IMR-90 (cell line): ENCODE results near the gene SORCS1. TPM values are rescaled to one million over a fixed set of nuclear protein-coding genes. Genes with fewer than 3 reads are reported as not detected.

ENCODE experiments used
- ATAC-seq: fragments of 200-7000 bp; cut with Tn5 transposase; 2 replicates; pipeline ENCODE4 v1.9.1; 2020; ENCODE audit warnings: low read depth, mild to moderate bottlenecking, moderate library complexity
- BruUV-seq: library from RNA; stranded (reverse); fragments of 400-500 nt; replicated peaks from 2 replicates; lab custom pipeline; 2021; lab: Mats Ljungman, UMichigan
- CTCF ChIA-PET: fragments of 300-600 bp; formaldehyde crosslinking; extraction: SDS; loops from one replicate; lab custom pipeline; 2021; ENCODE audit warnings: antibody characterized with exemption; lab: Yijun Ruan, JAX
- POLR2A ChIA-PET: fragments of 300-600 bp; sonication (Branson Sonifier 250); formaldehyde crosslinking; loops from one replicate; lab custom pipeline; 2022; ENCODE audit warnings: antibody characterized with exemption; ENCODE audit not compliant: unreplicated experiment; lab: Charles Lee
- DNase-seq: peaks from one replicate; pipeline ENCODE4 v3.0.0; 2013
- H2AFZ ChIP-seq: replicated peaks from 2 replicates; pipeline ENCODE3; 2013; ENCODE audit warnings: low read length, mild to moderate bottlenecking; ENCODE audit not compliant: poor library complexity
- H2AK5ac ChIP-seq: 2 replicates; pipeline ENCODE4 v1.6.1; 2013; ENCODE audit warnings: low read depth, low read length, inconsistent platforms
- H2AK9ac ChIP-seq: replicated peaks from 2 replicates; pipeline ENCODE3; 2013; ENCODE audit warnings: mild to moderate bottlenecking, low read depth, low read length, moderate library complexity; ENCODE audit not compliant: poor library complexity
- H2BK120ac ChIP-seq: 2 replicates; pipeline ENCODE4 v1.6.1; 2013; ENCODE audit warnings: low read depth, low read length, inconsistent platforms
- H2BK15ac ChIP-seq: 3 replicates; pipeline ENCODE4 v1.6.1; 2013; ENCODE audit warnings: low read depth, low read length, inconsistent platforms
- H2BK20ac ChIP-seq: 2 replicates; pipeline ENCODE4 v1.6.1; 2013; ENCODE audit warnings: low read depth, mild to moderate bottlenecking, inconsistent platforms, low read length, moderate library complexity
- H2BK5ac ChIP-seq: 2 replicates; pipeline ENCODE4 v1.6.1; 2013; ENCODE audit warnings: mild to moderate bottlenecking, low read depth, low read length, inconsistent platforms; ENCODE audit not compliant: poor library complexity, severe bottlenecking
- H3K14ac ChIP-seq: replicated peaks from 2 replicates; pipeline ENCODE4 v1.6.1; 2013; ENCODE audit warnings: low read depth, low read length, inconsistent platforms
- H3K18ac ChIP-seq: 2 replicates; pipeline ENCODE4 v1.6.1; 2013; ENCODE audit warnings: low read depth, low read length, control low read depth
- H3K23ac ChIP-seq: 2 replicates; pipeline ENCODE4 v1.6.1; 2013; ENCODE audit warnings: low read depth, low read length, inconsistent platforms
- H3K27ac ChIP-seq: 2 replicates; pipeline ENCODE4 v1.5.1; 2013; ENCODE audit warnings: mild to moderate bottlenecking, control low read depth, low read length; ENCODE audit not compliant: insufficient read depth
- H3K27me3 ChIP-seq: 2 replicates; pipeline ENCODE4 v1.6.1; 2013; ENCODE audit warnings: low read length; ENCODE audit not compliant: control insufficient read depth, insufficient read depth
- H3K36me3 ChIP-seq: 2 replicates; pipeline ENCODE4 v1.6.1; 2013; ENCODE audit warnings: low read length, mixed read lengths; ENCODE audit not compliant: control insufficient read depth, insufficient read depth
- H3K4ac ChIP-seq: 2 replicates; pipeline ENCODE4 v1.6.1; 2013; ENCODE audit warnings: low read depth, low read length, inconsistent platforms
- H3K4me1 ChIP-seq: 2 replicates; pipeline ENCODE4 v1.6.1; 2013; ENCODE audit warnings: low read length, mixed read lengths; ENCODE audit not compliant: control insufficient read depth, insufficient read depth
- H3K4me2 ChIP-seq: 2 replicates; pipeline ENCODE4 v1.6.1; 2013; ENCODE audit warnings: low read depth, mild to moderate bottlenecking, control low read depth, low read length, moderate library complexity
- H3K4me3 ChIP-seq: 2 replicates; pipeline ENCODE4 v1.5.1; 2013; ENCODE audit warnings: low read depth, mild to moderate bottlenecking, control low read depth, low read length, moderate library complexity; ENCODE audit not compliant: insufficient read depth
- H3K56ac ChIP-seq: 2 replicates; pipeline ENCODE4 v1.6.1; 2013; ENCODE audit warnings: low read length, inconsistent platforms; ENCODE audit not compliant: insufficient read depth; ENCODE audit errors: extremely low read depth
- H3K79me1 ChIP-seq, 2 experiments: 2 replicates each; pipeline ENCODE4 v1.6.1; 2013; ENCODE audit warnings: low read length in 2 of 2, inconsistent platforms in 1 of 2, low read depth in 1 of 2
- H3K9ac ChIP-seq: 2 replicates; pipeline ENCODE4 v1.6.1; 2013; ENCODE audit warnings: low read depth, low read length, control low read depth
- H3K9me1 ChIP-seq: 2 replicates; pipeline ENCODE4 v1.6.1; 2013; ENCODE audit warnings: low read length, inconsistent platforms; ENCODE audit not compliant: insufficient read depth
- H3K9me3 ChIP-seq: 2 replicates; pipeline ENCODE4 v1.6.1; 2013; ENCODE audit warnings: low read length; ENCODE audit not compliant: control insufficient read depth, insufficient read depth
- H4K20me1 ChIP-seq: 2 replicates; pipeline ENCODE4 v1.6.1; 2013; ENCODE audit warnings: low read length, inconsistent platforms; ENCODE audit not compliant: insufficient read depth
- H4K5ac ChIP-seq: 2 replicates; pipeline ENCODE4 v1.6.1; 2013; ENCODE audit warnings: mild to moderate bottlenecking, low read depth, low read length, control low read depth
- H4K8ac ChIP-seq, 2 experiments: 2 replicates each; pipeline ENCODE4 v1.6.1; 2013; ENCODE audit warnings: low read depth in 2 of 2, low read length in 2 of 2, control low read depth in 1 of 2, inconsistent platforms in 1 of 2
- H4K91ac ChIP-seq: 2 replicates; pipeline ENCODE4 v1.6.1; 2013; ENCODE audit warnings: low read depth, low read length, inconsistent platforms; ENCODE audit not compliant: insufficient read depth
- CEBPB ChIP-seq: IDR thresholded peaks from 2 replicates; pipeline ENCODE4 v1.6.1; 2012; ENCODE audit warnings: low read depth, low read length, improper control_type of control experiment
- MAFK ChIP-seq: IDR thresholded peaks from 2 replicates; pipeline ENCODE4 v1.6.1; 2012; ENCODE audit warnings: low read depth, low read length, improper control_type of control experiment
- RCOR1 ChIP-seq: IDR thresholded peaks from 2 replicates; pipeline ENCODE4 v1.6.1; 2012; ENCODE audit warnings: mild to moderate bottlenecking, low read length, improper control_type of control experiment; ENCODE audit not compliant: insufficient replicate concordance
- USF2 ChIP-seq: fragments of 150-350 bp; IDR thresholded peaks from 2 replicates; pipeline ENCODE4 v1.6.1; 2017; ENCODE audit warnings: mild to moderate bottlenecking, antibody characterized with exemption, low read length, low read depth
- WGBS, 2 experiments: methylation state at CpG; one replicate each; pipeline versions ENCODE4 v1.1.5 to v1.1.7; 2013; ENCODE audit warnings: missing lambda C conversion rate in 2 of 2; ENCODE audit not compliant: insufficient read length in 1 of 2; ENCODE audit errors: extremely low coverage in 2 of 2; 5-methylcytosine and 5-hydroxymethylcytosine counted together
- dilution Hi-C: fragments of 300-500 bp; cut with HindIII; formaldehyde crosslinking; loops from one replicate; pipeline ENCODE4 v1.14.3; 2018; ENCODE audit warnings: low sequenced_read_pairs; ENCODE audit not compliant: unreplicated experiment
- in situ Hi-C: fragments of 300-500 bp; cut with MboI; formaldehyde crosslinking; loops from 3 replicates; pipeline ENCODE4 v1.14.3; 2019; ENCODE audit warnings: low sequenced_read_pairs, inconsistent platforms, mixed read lengths
- intact Hi-C: fragments of 100-400 bp; cut with micrococcal nuclease; formaldehyde crosslinking; loops from 2 replicates; pipeline ENCODE4 v1.10.0; 2022
- polyA plus RNA-seq, 3 experiments: library from polyadenylated mRNA; depleted of rRNA; stranded (reverse); fragments of >200 nt; gene quantifications; 2 replicates each; pipeline ENCODE4 v1.2.3, GENCODE V29; 2012; ENCODE audit warnings: low replicate concordance in 1 of 3
- total RNA-seq: library from RNA; depleted of rRNA; stranded (reverse); fragments of >200 nt; gene quantifications from 2 replicates; pipeline ENCODE4 v1.2.3, GENCODE V29; 2012

Gene SORCS1
- total and polyA plus RNA-seq, 2 of the 4 experiments (the other 2 are of a cell fraction), result under 0.01 TPM; not detected in 1

DNA sequence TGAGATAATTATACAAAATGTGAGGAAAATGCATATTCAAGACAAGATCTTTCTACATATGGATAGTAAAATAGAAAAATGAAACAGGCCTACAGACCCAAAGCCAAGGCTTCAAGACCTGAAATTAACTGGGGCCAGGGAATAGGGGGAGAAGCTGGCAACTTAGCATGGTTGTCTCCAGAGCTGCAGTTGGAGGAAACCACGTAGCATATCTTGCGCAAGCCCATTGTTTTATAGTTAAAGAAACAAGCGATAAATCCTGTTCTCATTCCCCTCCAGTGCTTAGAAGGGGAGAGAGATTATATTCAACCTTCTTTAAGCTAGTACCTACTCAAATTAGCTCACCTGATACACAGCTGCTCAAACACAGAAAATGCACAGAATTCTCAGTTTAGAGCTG is 197.1 kb downstream of the SORCS1 start:
- Histone ChIP-seq H3K9ac (no peak overlapping the region), H2BK5ac (no peak overlapping the region), H3K79me1 (no peaks in the 10 kb centered on the region), H2AK5ac (no peak overlapping the region), H4K20me1 (no peaks in the 10 kb centered on the region), H3K18ac (no peak overlapping the region), H2BK20ac (no peak overlapping the region), H3K9me3 (peaks cover 14% of the 10 kb centered on the region), H3K9me1 (no peaks in the 10 kb centered on the region), H3K23ac (no peak overlapping the region), H3K36me3 (no peaks in the 10 kb centered on the region), H4K5ac (no peak overlapping the region), H2AFZ (no peak overlapping the region), H3K56ac (no peak overlapping the region), H3K4me3 (no peak overlapping the region), H4K8ac (no peak overlapping the region), H3K27ac (no peak overlapping the region), H3K27me3 (no peaks in the 10 kb centered on the region), H3K14ac (no peak overlapping the region), H3K4ac (no peak overlapping the region), H2AK9ac (no peak overlapping the region), H3K4me2 (no peak overlapping the region), H2BK15ac (no peak overlapping the region), H3K4me1 (no peaks in the 10 kb centered on the region), H2BK120ac (no peak overlapping the region), H4K91ac (no peak overlapping the region)
- dilution Hi-C loops, result no loop called here
- POLR2A ChIA-PET, result no interaction called here
- no TSS peak for BruUV-seq
- no peak for ATAC-seq
- CTCF ChIA-PET, result no interaction called here
- 70% methylated on average over 2 of the region's 3 CpGs; no CpG with 5 or more reads in 1 of the 2 experiments for WGBS, 2 experiments
- intact Hi-C loops, result no loop called here
- TF ChIP-seq MAFK, result no peak
- TF ChIP-seq CEBPB, result no peak
- TF ChIP-seq USF2, result no peak
- TF ChIP-seq RCOR1, result no peak
- no peak for DNase-seq
- in situ Hi-C loops, result no loop called here
